ENCODE results near the gene FBN2. TPM values are rescaled to one million over a fixed set of nuclear protein-coding genes. Genes with fewer than 3 reads are reported as not detected.

Gene FBN2
- total and polyA plus RNA-seq, 2 of the 4 experiments (the other 2 are of a cell fraction) = 26.7 to 69.0 TPM

DNA sequence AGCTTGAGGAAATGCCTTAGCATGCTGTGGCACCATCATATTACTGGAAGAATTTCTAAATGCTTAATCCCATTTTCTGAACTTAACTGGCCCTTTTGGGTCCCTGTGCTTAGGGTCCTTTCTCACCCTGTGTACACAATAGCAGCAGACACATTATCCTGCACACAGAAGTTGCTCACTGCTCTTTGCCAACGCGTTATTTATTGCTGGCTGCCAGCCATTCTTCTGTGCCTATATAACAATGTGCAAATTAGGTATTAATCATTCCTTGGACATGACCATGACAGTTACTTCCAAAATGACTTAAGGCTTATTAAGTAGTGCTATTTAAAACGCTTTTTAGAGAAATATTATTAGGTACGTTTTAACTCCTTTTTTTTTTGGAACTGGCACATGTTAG, 134.7 kb downstream of the FBN2 start:
- Histone ChIP-seq H3K23ac (ENCODE audit: low read depth, low read length) (no peak overlapping the region), H4K20me1 (ENCODE audit: insufficient read depth, low read length) (peaks cover 6% of the 10 kb centered on the region; the same call in 1 of the 2 replicates), H3K27me3 (ENCODE audit: control insufficient read depth, insufficient read depth, low read length) (no peaks in the 10 kb centered on the region), H2BK120ac (ENCODE audit: low read depth, low read length) (no peak overlapping the region), H2AFZ (replicated peaks; ENCODE audit: low read length, poor library complexity) (no peak overlapping the region), H3K4ac (ENCODE audit: low read depth, low read length) (no peak overlapping the region), H3K9me1 (ENCODE audit: insufficient read depth, low read length) (peaks cover 8% of the 10 kb centered on the region; the same call in 1 of the 2 replicates), H3K79me1 (ENCODE audit: low read depth in 1 of 2, low read length in 2 of 2) (peaks cover 0 to under 1% of the 10 kb centered on the region in 2 experiments; a peak in 2 of 4 replicates), H3K27ac (ENCODE audit: insufficient read depth, low read length) (no peak overlapping the region), H2BK20ac (ENCODE audit: low read depth, low read length) (no peak overlapping the region), H3K9ac (ENCODE audit: low read depth, low read length) (no peak overlapping the region), H4K8ac (ENCODE audit: low read depth in 2 of 2, low read length in 2 of 2) (no peak overlapping the region), H2AK5ac (ENCODE audit: low read depth, low read length) (no peak overlapping the region), H2BK15ac (ENCODE audit: low read depth, low read length) (no peak overlapping the region), H4K91ac (ENCODE audit: insufficient read depth, low read depth, low read length) (no peak overlapping the region), H4K5ac (ENCODE audit: low read depth, low read length) (no peak overlapping the region), H3K9me3 (ENCODE audit: control insufficient read depth, insufficient read depth, low read length) (no peaks in the 10 kb centered on the region), H3K36me3 (ENCODE audit: control insufficient read depth, insufficient read depth, low read length) (peaks cover 9% of the 10 kb centered on the region), H3K18ac (ENCODE audit: low read depth, low read length) (no peak overlapping the region), H3K4me2 (ENCODE audit: low read depth, low read length) (no peak overlapping the region), H3K14ac (replicated peaks; ENCODE audit: low read depth, low read length) (no peak overlapping the region), H3K56ac (ENCODE audit: extremely low read depth, insufficient read depth, low read length) (no peak overlapping the region), H2BK5ac (ENCODE audit: low read depth, low read length, poor library complexity, severe bottlenecking) (no peak overlapping the region), H3K4me3 (ENCODE audit: insufficient read depth, low read depth, low read length) (no peak overlapping the region), H3K4me1 (ENCODE audit: control insufficient read depth, insufficient read depth, low read length) (peaks cover 3% of the 10 kb centered on the region; the same call in 1 of the 2 replicates), H2AK9ac (replicated peaks; ENCODE audit: low read depth, low read length, poor library complexity) (no peak overlapping the region)
- intact Hi-C loops (cut with micrococcal nuclease) = no loop called here
- dilution Hi-C loops (cut with HindIII; ENCODE audit: low sequenced_read_pairs, unreplicated experiment) = no loop called here
- TF ChIP-seq, protein P1, sequence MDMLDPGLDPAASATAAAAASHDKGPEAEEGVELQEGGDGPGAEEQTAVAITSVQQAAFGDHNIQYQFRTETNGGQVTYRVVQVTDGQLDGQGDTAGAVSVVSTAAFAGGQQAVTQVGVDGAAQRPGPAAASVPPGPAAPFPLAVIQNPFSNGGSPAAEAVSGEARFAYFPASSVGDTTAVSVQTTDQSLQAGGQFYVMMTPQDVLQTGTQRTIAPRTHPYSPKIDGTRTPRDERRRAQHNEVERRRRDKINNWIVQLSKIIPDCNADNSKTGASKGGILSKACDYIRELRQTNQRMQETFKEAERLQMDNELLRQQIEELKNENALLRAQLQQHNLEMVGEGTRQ (IDR thresholded peaks at IDR 0.05; ENCODE audit: low read depth, low read length) = no peak
- TF ChIP-seq CEBPB (IDR thresholded peaks at IDR 0.05; ENCODE audit: low read depth, low read length) (no peak), RFX5 (IDR thresholded peaks at IDR 0.05; ENCODE audit: low read depth, low read length) (no peak), MAFK (IDR thresholded peaks at IDR 0.05; ENCODE audit: low read depth, low read length) (no peak)
- BruUV-seq (replicated peaks) = no TSS peak
- ChIA-PET CTCF (no interaction called here), POLR2A (ENCODE audit: unreplicated experiment) (no interaction called here)
- WGBS, 2 experiments (ENCODE audit: extremely low coverage in 2 of 2, insufficient read length in 1 of 2) = no CpG with 5 or more reads among the region's 4 CpGs
- DNase-seq (no peak), ATAC-seq (ENCODE audit: low read depth) (no peak)
- in situ Hi-C loops (cut with MboI; ENCODE audit: low sequenced_read_pairs) = no loop called here
